Neural cell (in vitro differentiated cells): ENCODE measurements around the gene BLOC1S3. TPM values are rescaled to one million over a fixed set of nuclear protein-coding genes. Genes with fewer than 3 reads are reported as not detected.

Experiments used
- H2AFZ ChIP-seq: fragments of 200-600, 300-800 bp; sonication (generic), shearing (Covaris generic); 2 replicates; pipeline ENCODE4 v1.6.0; 2014; ENCODE audit warnings: low read depth, mild to moderate bottlenecking, antibody characterized with exemption, low read length, moderate library complexity
- H3F3A ChIP-seq: fragments of 200-600 bp; shearing (Covaris generic); 2 replicates; pipeline ENCODE4 v1.6.1; 2016; ENCODE audit warnings: mild to moderate bottlenecking, moderate library complexity, mixed read lengths, antibody characterized with exemption, low read length; ENCODE audit not compliant: insufficient read depth, poor library complexity, severe bottlenecking
- H3K27ac ChIP-seq: fragments of 200-600, 300-800 bp; sonication (generic), shearing (Covaris generic); 2 replicates; pipeline ENCODE4 v1.5.1; 2014; ENCODE audit warnings: mild to moderate bottlenecking, low read length, moderate library complexity
- H3K27me3 ChIP-seq: fragments of 300-800, 200-600 bp; sonication (generic), shearing (Covaris generic); 2 replicates; pipeline ENCODE4 v1.6.0; 2014; ENCODE audit warnings: mild to moderate bottlenecking, low read depth, low read length, moderate library complexity; ENCODE audit not compliant: insufficient read depth
- H3K36me3 ChIP-seq: fragments of 300-800, 200-600 bp; sonication (generic), shearing (Covaris generic); 2 replicates; pipeline ENCODE4 v1.5.1; 2014; ENCODE audit warnings: mild to moderate bottlenecking, antibody characterized with exemption, low read length, moderate library complexity; ENCODE audit not compliant: insufficient read depth
- H3K4me2 ChIP-seq: fragments of 300-800, 200-600 bp; sonication (generic), shearing (Covaris generic); 2 replicates; pipeline ENCODE4 v1.6.0; 2014; ENCODE audit warnings: mild to moderate bottlenecking, low read length
- H3K4me3 ChIP-seq: fragments of 300-800, 200-600 bp; sonication (generic), shearing (Covaris generic); 2 replicates; pipeline ENCODE4 v1.5.1; 2014; ENCODE audit warnings: mild to moderate bottlenecking, low read length, moderate library complexity
- H3K79me2 ChIP-seq: fragments of 200-600 bp; shearing (Covaris generic); replicated peaks from 2 replicates; pipeline ENCODE4 v1.6.0; 2014; ENCODE audit warnings: mild to moderate bottlenecking, low read length, moderate library complexity; ENCODE audit not compliant: insufficient read depth
- H3K9ac ChIP-seq: fragments of 300-800, 200-600 bp; sonication (generic), shearing (Covaris generic); 2 replicates; pipeline ENCODE4 v1.6.1; 2016; ENCODE audit warnings: mild to moderate bottlenecking, low read length, mixed read lengths
- H3K9me2 ChIP-seq: fragments of 200-600 bp; shearing (Covaris generic); 2 replicates; pipeline ENCODE4 v1.6.1; 2016; ENCODE audit warnings: mild to moderate bottlenecking, low read length, mixed read lengths; ENCODE audit not compliant: insufficient read depth
- H3K9me3 ChIP-seq: fragments of 200-600, 300-800 bp; sonication (generic), shearing (Covaris generic); 2 replicates; pipeline ENCODE4 v1.6.1; 2016; ENCODE audit warnings: mild to moderate bottlenecking, mixed run types, low read length, moderate library complexity, mixed read lengths
- H4K20me1 ChIP-seq: fragments of 200-600 bp; shearing (Covaris generic); 2 replicates; pipeline ENCODE4 v1.6.1; 2016; ENCODE audit warnings: mild to moderate bottlenecking, mixed run types; ENCODE audit not compliant: insufficient read depth
- CTCF ChIP-seq: fragments of 450-650 bp; IDR thresholded peaks from 2 replicates; pipeline ENCODE4 v1.5.1; 2014; ENCODE audit warnings: antibody characterized with exemption, mild to moderate bottlenecking, moderate library complexity; ENCODE audit not compliant: poor library complexity, severe bottlenecking
- EP300 ChIP-seq: fragments of 450-650 bp; conservative IDR thresholded peaks from 2 replicates; pipeline ENCODE4 v1.6.1; 2014; ENCODE audit warnings: antibody characterized with exemption, mild to moderate bottlenecking, moderate library complexity; ENCODE audit not compliant: poor library complexity, severe bottlenecking
- EZH2 ChIP-seq: fragments of 200-600, 300-800 bp; shearing (Covaris generic), sonication (generic); IDR thresholded peaks from 2 replicates; pipeline ENCODE4 v1.6.1; 2014; ENCODE audit warnings: antibody characterized with exemption, low read length, borderline replicate concordance, mild to moderate bottlenecking; ENCODE audit not compliant: insufficient read depth, poor library complexity, severe bottlenecking
- MXI1 ChIP-seq: fragments of 450-650 bp; conservative IDR thresholded peaks from 2 replicates; pipeline ENCODE4 v1.6.1; 2014; ENCODE audit warnings: antibody characterized with exemption, mild to moderate bottlenecking; ENCODE audit not compliant: poor library complexity, severe bottlenecking
- POLR2AphosphoS5 ChIP-seq: IDR thresholded peaks from 2 replicates; pipeline ENCODE4 v1.6.1; 2012
- RAD21 ChIP-seq: fragments of 450-650 bp; conservative IDR thresholded peaks from 2 replicates; pipeline ENCODE4 v1.6.1; 2014; ENCODE audit warnings: antibody characterized with exemption, mild to moderate bottlenecking, moderate library complexity
- REST ChIP-seq: IDR thresholded peaks from 2 replicates; pipeline ENCODE4 v1.6.1; 2012; ENCODE audit warnings: borderline replicate concordance
- SMC3 ChIP-seq: fragments of 450-650 bp; conservative IDR thresholded peaks from 2 replicates; pipeline ENCODE4 v1.6.1; 2014; ENCODE audit warnings: antibody characterized with exemption, mild to moderate bottlenecking, moderate library complexity; ENCODE audit not compliant: poor library complexity
- TAF1 ChIP-seq: IDR thresholded peaks from 2 replicates; pipeline ENCODE4 v1.6.1; 2012; ENCODE audit warnings: low read depth
- polyA plus RNA-seq: library from polyadenylated mRNA; depleted of rRNA; stranded (reverse); fragments of >200 nt; gene quantifications from 2 replicates; pipeline ENCODE4 v1.2.3, GENCODE V29; 2014

The BLOC1S3 gene
- polyA plus RNA-seq, 1 donor from 2014 or later: 1.8 TPM

- Histone ChIP-seq H3K4me2 (no peak overlapping the region), H2AFZ (no peak overlapping the region), H3K36me3 (no peaks in the 10 kb centered on the region), H3K27me3 (peaks cover 62% of the 10 kb centered on the region), H3K27ac (no peak overlapping the region), H3K9me2 (no peaks in the 10 kb centered on the region), H3K9me3 (no peaks in the 10 kb centered on the region), H3K4me3 (peak overlapping the region; percentile 41), H3F3A (no peaks in the 10 kb centered on the region), H3K79me2 (no peaks in the 10 kb centered on the region), H4K20me1 (no peaks in the 10 kb centered on the region), H3K9ac (no peak overlapping the region)
- TF ChIP-seq RAD21 (no peak), SMC3 (no peak), TAF1 (no peak), EZH2 (no peak), REST (no peak), EP300 (no peak), MXI1 (no peak), POLR2AphosphoS5 (no peak), CTCF (no peak)
Measured at GRCh38 chr19:45215391-45216191, 37.0 kb downstream of the BLOC1S3 start.

- Histone ChIP-seq H3K9me2 (no peaks in the 10 kb centered on the region), H3K4me2 (no peak overlapping the region), H3K9ac (no peak overlapping the region), H3K9me3 (no peaks in the 10 kb centered on the region), H3K36me3 (no peaks in the 10 kb centered on the region), H3K4me3 (no peak overlapping the region), H3K27me3 (peaks cover 68% of the 10 kb centered on the region), H4K20me1 (no peaks in the 10 kb centered on the region), H3K79me2 (no peaks in the 10 kb centered on the region), H3K27ac (no peak overlapping the region), H3F3A (no peaks in the 10 kb centered on the region), H2AFZ (no peak overlapping the region)
- no peak for TF ChIP-seq TAF1
- TF ChIP-seq EP300: no peak
- TF ChIP-seq REST: no peak
- TF ChIP-seq MXI1: no peak
- TF ChIP-seq EZH2: no peak
- no peak for TF ChIP-seq CTCF
- no peak for TF ChIP-seq POLR2AphosphoS5
- TF ChIP-seq RAD21: no peak
- no peak for TF ChIP-seq SMC3
Measured at GRCh38 chr19:45216667-45217066, 38.1 kb downstream of the BLOC1S3 start.
